Measurements from ENCODE around the gene MTHFD2L. TPM values are rescaled to one million over a fixed set of nuclear protein-coding genes. Genes with fewer than 3 reads are reported as not detected.

Gene MTHFD2L
- total and polyA plus RNA-seq, 2 experiments from 2014 or later, result 20.0 to 32.0 TPM

- H3K4me1 ChIP-seq (ENCODE audit: insufficient read depth), result no peaks in the 10 kb centered on the region
- no peak overlapping the region for H3K4me2 ChIP-seq
- no peaks in the 10 kb centered on the region for H3K79me2 ChIP-seq
- H3K9me3 ChIP-seq (ENCODE audit: low read depth), result no peaks in the 10 kb centered on the region
- no peaks in the 10 kb centered on the region for H3K27me3 ChIP-seq
- H4K20me1 ChIP-seq (ENCODE audit: insufficient read depth, poor library complexity, severe bottlenecking), result no peaks in the 10 kb centered on the region
- H3K9me2 ChIP-seq (replicated peaks; ENCODE audit: insufficient read depth), result no peaks in the 10 kb centered on the region
- H3K36me3 ChIP-seq (replicated peaks; ENCODE audit: insufficient read depth, low read depth), result no peaks in the 10 kb centered on the region
- H3K27ac ChIP-seq, result no peak overlapping the region
- TF ChIP-seq EZH2 (IDR thresholded peaks at IDR 0.05; ENCODE audit: borderline replicate concordance) (no peak), CTCF (IDR thresholded peaks at IDR 0.05; ENCODE audit: poor library complexity) (no peak), EZH2phosphoT487 (IDR thresholded peaks at IDR 0.05; ENCODE audit: low read depth, severe bottlenecking, unreplicated experiment) (no peak)
- WGBS (ENCODE audit: low lambda C conversion rate, missing lambda C conversion rate), result 100% methylated on average over 1 of the region's 1 CpG
- no peak for DNase-seq (ENCODE audit: low spot score)
- H2AFZ ChIP-seq, result no peak overlapping the region
- H3K4me3 ChIP-seq, result no peak overlapping the region
Observed at GRCh38 chr4:74255096-74255495, 97.2 kb downstream of the MTHFD2L start.

GRCh38 chr4:74258963-74259362 lies 101.0 kb downstream of the MTHFD2L start:
- TF ChIP-seq EZH2 (IDR thresholded peaks at IDR 0.05; ENCODE audit: borderline replicate concordance) (no peak), EZH2phosphoT487 (IDR thresholded peaks at IDR 0.05; ENCODE audit: low read depth, severe bottlenecking, unreplicated experiment) (no peak), CTCF (IDR thresholded peaks at IDR 0.05; ENCODE audit: poor library complexity) (no peak)
- H4K20me1 ChIP-seq (ENCODE audit: insufficient read depth, poor library complexity, severe bottlenecking), result no peaks in the 10 kb centered on the region
- no peaks in the 10 kb centered on the region for H3K9me2 ChIP-seq (replicated peaks; ENCODE audit: insufficient read depth)
- no peaks in the 10 kb centered on the region for H3K27me3 ChIP-seq
- no peak overlapping the region for H2AFZ ChIP-seq
- H3K4me3 ChIP-seq, result no peak overlapping the region
- no peak overlapping the region for H3K27ac ChIP-seq
- 80% methylated on average over 1 of the region's 1 CpG for WGBS (ENCODE audit: low lambda C conversion rate, missing lambda C conversion rate)
- H3K4me2 ChIP-seq, result no peak overlapping the region
- DNase-seq (ENCODE audit: low spot score), result peak; percentile 48
- H3K4me1 ChIP-seq (ENCODE audit: insufficient read depth), result no peaks in the 10 kb centered on the region
- H3K9me3 ChIP-seq (ENCODE audit: low read depth), result no peaks in the 10 kb centered on the region
- H3K79me2 ChIP-seq, result no peaks in the 10 kb centered on the region
- H3K36me3 ChIP-seq (replicated peaks; ENCODE audit: insufficient read depth, low read depth), result no peaks in the 10 kb centered on the region

GRCh38 chr4:74260036-74260435 lies 102.1 kb downstream of the MTHFD2L start:
- Histone ChIP-seq H3K27ac (no peak overlapping the region), H4K20me1 (ENCODE audit: insufficient read depth, poor library complexity, severe bottlenecking) (no peaks in the 10 kb centered on the region), H3K79me2 (no peaks in the 10 kb centered on the region), H3K27me3 (no peaks in the 10 kb centered on the region), H3K4me3 (no peak overlapping the region), H2AFZ (no peak overlapping the region), H3K4me1 (ENCODE audit: insufficient read depth) (no peaks in the 10 kb centered on the region), H3K9me3 (ENCODE audit: low read depth) (no peaks in the 10 kb centered on the region), H3K9me2 (replicated peaks; ENCODE audit: insufficient read depth) (no peaks in the 10 kb centered on the region), H3K4me2 (no peak overlapping the region), H3K36me3 (replicated peaks; ENCODE audit: insufficient read depth, low read depth) (no peaks in the 10 kb centered on the region)
- 100% methylated on average over 1 of the region's 1 CpG for WGBS (ENCODE audit: low lambda C conversion rate, missing lambda C conversion rate)
- DNase-seq (ENCODE audit: low spot score), result no peak
- TF ChIP-seq EZH2 (IDR thresholded peaks at IDR 0.05; ENCODE audit: borderline replicate concordance), result no peak
- TF ChIP-seq EZH2phosphoT487 (IDR thresholded peaks at IDR 0.05; ENCODE audit: low read depth, severe bottlenecking, unreplicated experiment), result no peak
- TF ChIP-seq CTCF (IDR thresholded peaks at IDR 0.05; ENCODE audit: poor library complexity), result no peak

GRCh38 chr4:74262522-74262921 lies 104.6 kb downstream of the MTHFD2L start:
- Histone ChIP-seq H2AFZ (no peak overlapping the region), H3K4me3 (no peak overlapping the region), H3K9me2 (replicated peaks; ENCODE audit: insufficient read depth) (no peaks in the 10 kb centered on the region), H3K27me3 (no peaks in the 10 kb centered on the region), H4K20me1 (ENCODE audit: insufficient read depth, poor library complexity, severe bottlenecking) (no peaks in the 10 kb centered on the region), H3K27ac (no peak overlapping the region), H3K79me2 (no peaks in the 10 kb centered on the region), H3K9me3 (ENCODE audit: low read depth) (no peaks in the 10 kb centered on the region), H3K4me2 (no peak overlapping the region), H3K4me1 (ENCODE audit: insufficient read depth) (no peaks in the 10 kb centered on the region), H3K36me3 (replicated peaks; ENCODE audit: insufficient read depth, low read depth) (no peaks in the 10 kb centered on the region)
- TF ChIP-seq EZH2phosphoT487 (IDR thresholded peaks at IDR 0.05; ENCODE audit: low read depth, severe bottlenecking, unreplicated experiment), result no peak
- no peak for DNase-seq (ENCODE audit: low spot score)
